WERI-Rb-1 (cell line): ENCODE data around the gene DUSP6.
A peak's percentile ranks its signal among the peaks of the same experiment; 100 is the strongest.

Source experiments
- DNase-seq: peaks from one replicate; pipeline ENCODE4 v3.0.0-alpha.2; 2020
- H3K27ac ChIP-seq: fragments of 250-450 bp; sonication (Bioruptor Pico); 2 replicates; pipeline ENCODE4 v1.5.1; 2020; ENCODE audit warnings: mild to moderate bottlenecking, moderate library complexity
- H3K27me3 ChIP-seq: fragments of 250-450 bp; sonication (Bioruptor Pico); 2 replicates; pipeline ENCODE4 v1.5.1; 2021; ENCODE audit warnings: mild to moderate bottlenecking, low read depth, moderate library complexity; ENCODE audit not compliant: insufficient read depth, severe bottlenecking
- H3K36me3 ChIP-seq: fragments of 250-450 bp; sonication (Bioruptor Pico); 2 replicates; pipeline ENCODE4 v1.5.1; 2020; ENCODE audit warnings: mild to moderate bottlenecking, moderate library complexity
- H3K4me3 ChIP-seq: 2 replicates; pipeline ENCODE4 v1.5.1; 2011; ENCODE audit warnings: low read depth, mild to moderate bottlenecking, control low read depth, low read length
- H3K9me3 ChIP-seq: fragments of 250-450 bp; sonication (Bioruptor Pico); 2 replicates; pipeline ENCODE4 v1.5.1; 2021; ENCODE audit warnings: mild to moderate bottlenecking, moderate library complexity; ENCODE audit not compliant: severe bottlenecking
- TF ChIP-seq, protein P1 (sequence below): IDR thresholded peaks from 2 replicates; pipeline ENCODE4 v1.5.1; 2011; ENCODE audit warnings: low read depth, mild to moderate bottlenecking, control low read depth, inconsistent platforms, low read length

DUSP6 gene

DNA sequence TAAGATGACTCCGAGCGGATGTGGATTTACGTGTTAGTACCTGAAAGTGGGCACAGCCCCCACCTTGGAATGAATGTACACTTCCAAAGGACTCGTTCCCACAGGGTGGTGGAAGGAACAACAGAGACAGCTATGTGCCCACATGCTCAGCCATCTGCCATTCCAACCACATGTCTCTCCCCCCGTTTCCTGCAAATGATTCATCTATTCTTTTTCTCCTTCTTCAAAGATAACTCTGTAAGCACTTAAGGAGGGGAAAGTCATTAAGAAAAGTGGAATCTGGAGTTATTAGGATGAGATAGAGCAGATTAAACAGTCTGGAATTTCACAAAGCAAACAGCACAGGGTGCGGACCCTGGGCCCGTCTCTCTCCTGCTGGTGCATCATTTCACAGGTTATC lies 18.5 kb upstream of the DUSP6 start:
- Histone ChIP-seq H3K36me3 (no peaks in the 10 kb centered on the region), H3K27me3 (no peaks in the 10 kb centered on the region), H3K9me3 (no peaks in the 10 kb centered on the region), H3K27ac (no peak overlapping the region), H3K4me3 (no peak overlapping the region)
- peak; percentile 54 for DNase-seq
- TF ChIP-seq, protein P1, sequence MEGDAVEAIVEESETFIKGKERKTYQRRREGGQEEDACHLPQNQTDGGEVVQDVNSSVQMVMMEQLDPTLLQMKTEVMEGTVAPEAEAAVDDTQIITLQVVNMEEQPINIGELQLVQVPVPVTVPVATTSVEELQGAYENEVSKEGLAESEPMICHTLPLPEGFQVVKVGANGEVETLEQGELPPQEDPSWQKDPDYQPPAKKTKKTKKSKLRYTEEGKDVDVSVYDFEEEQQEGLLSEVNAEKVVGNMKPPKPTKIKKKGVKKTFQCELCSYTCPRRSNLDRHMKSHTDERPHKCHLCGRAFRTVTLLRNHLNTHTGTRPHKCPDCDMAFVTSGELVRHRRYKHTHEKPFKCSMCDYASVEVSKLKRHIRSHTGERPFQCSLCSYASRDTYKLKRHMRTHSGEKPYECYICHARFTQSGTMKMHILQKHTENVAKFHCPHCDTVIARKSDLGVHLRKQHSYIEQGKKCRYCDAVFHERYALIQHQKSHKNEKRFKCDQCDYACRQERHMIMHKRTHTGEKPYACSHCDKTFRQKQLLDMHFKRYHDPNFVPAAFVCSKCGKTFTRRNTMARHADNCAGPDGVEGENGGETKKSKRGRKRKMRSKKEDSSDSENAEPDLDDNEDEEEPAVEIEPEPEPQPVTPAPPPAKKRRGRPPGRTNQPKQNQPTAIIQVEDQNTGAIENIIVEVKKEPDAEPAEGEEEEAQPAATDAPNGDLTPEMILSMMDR: no peak

DNA sequence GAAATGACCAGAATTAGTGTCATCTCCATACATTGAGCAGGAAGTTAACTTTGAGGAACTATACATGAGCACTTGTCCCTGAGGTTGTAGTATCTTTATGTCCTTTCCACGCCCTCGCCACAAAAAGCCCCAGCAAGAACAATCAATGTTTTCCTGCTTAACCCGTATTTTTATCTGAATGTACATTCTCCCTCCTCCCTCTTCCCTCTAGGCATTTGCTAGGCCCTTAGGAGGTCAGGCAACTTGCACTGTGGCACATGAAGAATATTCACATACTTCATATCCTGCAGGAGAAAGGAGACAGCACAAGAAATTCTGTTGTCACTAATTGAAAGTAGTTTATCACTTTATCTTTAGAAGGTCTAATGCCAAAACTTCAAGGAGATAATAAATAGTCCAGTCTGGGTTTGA lies 18.1 kb upstream of the DUSP6 start:
- no peak overlapping the region for H3K27ac ChIP-seq
- H3K27me3 ChIP-seq: no peaks in the 10 kb centered on the region
- no peaks in the 10 kb centered on the region for H3K9me3 ChIP-seq
- no peak for DNase-seq
- H3K36me3 ChIP-seq: no peaks in the 10 kb centered on the region
- TF ChIP-seq, protein P1: no peak
- H3K4me3 ChIP-seq: no peak overlapping the region

DNA sequence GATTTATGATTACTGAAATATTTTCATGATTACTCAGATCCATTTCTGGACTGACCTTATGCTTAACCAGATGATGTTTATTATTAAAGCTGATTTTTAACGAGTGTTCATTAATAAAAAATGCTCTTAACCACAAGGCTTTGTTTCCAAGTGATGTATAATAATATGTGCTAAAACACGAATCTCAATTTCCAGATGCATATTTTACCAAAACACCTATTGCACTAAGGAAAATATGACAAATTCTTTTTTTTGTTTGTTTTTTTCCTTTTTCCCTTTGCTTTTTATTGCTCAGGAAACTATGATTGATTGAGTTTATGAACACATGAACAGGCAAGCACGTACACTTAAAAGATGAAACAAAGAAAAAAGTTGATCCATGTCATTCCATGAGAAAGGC lies 16.9 kb upstream of the DUSP6 start:
- TF ChIP-seq, protein P1: no peak
- no peaks in the 10 kb centered on the region for H3K9me3 ChIP-seq
- no peak overlapping the region for H3K4me3 ChIP-seq
- no peak for DNase-seq
- no peaks in the 10 kb centered on the region for H3K27me3 ChIP-seq
- H3K36me3 ChIP-seq: no peaks in the 10 kb centered on the region
- no peak overlapping the region for H3K27ac ChIP-seq

DNA sequence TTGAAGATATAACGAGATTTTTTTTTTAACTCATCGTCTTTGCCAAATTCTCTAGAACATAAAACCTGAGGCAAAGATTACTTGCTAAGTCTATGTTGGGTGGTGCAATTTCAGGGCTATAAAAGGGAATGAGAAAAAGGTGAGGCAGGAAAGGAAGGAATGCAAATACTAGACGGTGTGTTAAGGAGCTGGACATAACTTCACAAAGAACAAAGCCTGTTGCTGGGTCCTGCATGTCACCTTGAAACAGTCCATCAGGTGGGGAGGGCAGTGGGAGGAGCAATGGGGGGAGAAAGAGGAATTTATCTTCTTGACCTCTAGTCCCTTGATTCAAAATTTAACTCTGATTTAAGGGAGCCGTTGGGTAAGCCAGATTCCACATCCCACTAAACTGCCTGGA lies 16.1 kb upstream of the DUSP6 start:
- TF ChIP-seq, protein P1: no peak
- no peak for DNase-seq
- Histone ChIP-seq H3K9me3 (no peaks in the 10 kb centered on the region), H3K27me3 (no peaks in the 10 kb centered on the region), H3K4me3 (no peak overlapping the region), H3K36me3 (no peaks in the 10 kb centered on the region), H3K27ac (no peak overlapping the region)

- H3K36me3 ChIP-seq: no peaks in the 10 kb centered on the region
- no peak for DNase-seq
- H3K27me3 ChIP-seq: no peaks in the 10 kb centered on the region
- no peak overlapping the region for H3K27ac ChIP-seq
- H3K4me3 ChIP-seq: no peak overlapping the region
- no peaks in the 10 kb centered on the region for H3K9me3 ChIP-seq
- TF ChIP-seq, protein P1: no peak
Measured at GRCh38 chr12:89366676-89367364, 14.5 kb upstream of the DUSP6 start.

DNA sequence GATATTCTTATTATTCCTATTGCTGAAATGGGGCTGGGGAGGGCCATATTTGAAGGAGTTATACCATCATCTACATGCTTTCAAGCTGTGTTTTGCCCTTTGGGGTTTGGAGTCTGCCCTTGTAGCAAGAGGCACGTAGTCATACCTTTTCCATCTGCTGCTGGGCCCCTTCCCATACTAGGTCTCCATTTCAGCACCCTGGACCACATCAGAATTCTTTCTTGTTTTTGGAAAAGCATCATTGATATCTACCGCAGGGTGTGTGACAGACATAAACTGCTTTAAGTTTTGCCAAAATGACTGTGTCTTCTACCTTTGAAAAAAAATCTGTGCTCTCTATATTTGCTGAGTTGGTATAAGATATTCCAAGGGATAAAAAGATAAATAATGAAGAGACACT lies 12.3 kb upstream of the DUSP6 start:
- no peaks in the 10 kb centered on the region for H3K9me3 ChIP-seq
- no peak for DNase-seq
- H3K27ac ChIP-seq: no peak overlapping the region
- H3K4me3 ChIP-seq: no peak overlapping the region
- no peaks in the 10 kb centered on the region for H3K36me3 ChIP-seq
- no peaks in the 10 kb centered on the region for H3K27me3 ChIP-seq
- TF ChIP-seq, protein P1: no peak
